SK-MEL-5 (cell line): ENCODE data around the gene GMEB2. TPM values are rescaled to one million over a fixed set of nuclear protein-coding genes. Genes with fewer than 3 reads are reported as not detected.
A peak's percentile ranks its signal among the peaks of the same experiment; 100 is the strongest.
"Not testable (repeated sequence)": the region's sequence is repeated elsewhere in the genome, so short reads cannot be mapped to it uniquely, and the experiment has no call there.

Experiments
- DNase-seq: peaks from one replicate; pipeline ENCODE4 v3.0.0-alpha.2; 2016; ENCODE audit warnings: low read depth, low spot score
- in situ Hi-C: cut with HindIII; loops from 2 replicates; pipeline ENCODE4 v1.10.0; 2016; ENCODE audit warnings: low sequenced_read_pairs, high pct_unique_total_duplicates, low pct_unique_long_range_greater_than_20kb
- polyA plus RNA-seq, 2 experiments: library from polyadenylated mRNA; depleted of rRNA; stranded (reverse); fragments of >200 nt; gene quantifications; 2 replicates each; pipeline ENCODE4 v1.2.3, GENCODE V29; 2015
- total RNA-seq: library from RNA; depleted of rRNA; stranded (reverse); fragments of >200 nt; shearing (Covaris generic); gene quantifications from 2 replicates; pipeline ENCODE4 v1.2.3, GENCODE V29; 2014; rRNA removed

The GMEB2 gene, protein sequence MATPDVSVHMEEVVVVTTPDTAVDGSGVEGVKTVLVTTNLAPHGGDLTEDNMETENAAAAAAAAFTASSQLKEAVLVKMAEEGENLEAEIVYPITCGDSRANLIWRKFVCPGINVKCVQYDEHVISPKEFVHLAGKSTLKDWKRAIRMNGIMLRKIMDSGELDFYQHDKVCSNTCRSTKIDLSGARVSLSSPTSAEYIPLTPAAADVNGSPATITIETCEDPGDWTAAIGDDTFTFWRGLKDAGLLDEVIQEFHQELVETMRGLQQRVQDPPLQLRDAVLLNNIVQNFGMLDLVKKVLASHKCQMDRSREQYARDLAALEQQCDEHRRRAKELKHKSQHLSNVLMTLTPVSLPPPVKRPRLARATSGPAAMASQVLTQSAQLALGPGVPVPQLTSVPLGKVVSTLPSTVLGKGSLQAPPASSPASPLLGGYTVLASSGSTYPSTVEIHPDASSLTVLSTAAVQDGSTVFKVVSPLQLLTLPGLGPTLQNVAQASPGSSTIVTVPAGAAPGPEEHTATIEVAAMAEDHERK
- total RNA-seq: 8.5 and 10.5 TPM in 2 replicates
- polyA plus RNA-seq (2015; cell fraction: cytosol; rRNA removed): 14.8 and 22.5 TPM in 2 replicates
- polyA plus RNA-seq (2015; cell fraction: nucleus; rRNA removed): 17.0 and 24.3 TPM in 2 replicates

DNA sequence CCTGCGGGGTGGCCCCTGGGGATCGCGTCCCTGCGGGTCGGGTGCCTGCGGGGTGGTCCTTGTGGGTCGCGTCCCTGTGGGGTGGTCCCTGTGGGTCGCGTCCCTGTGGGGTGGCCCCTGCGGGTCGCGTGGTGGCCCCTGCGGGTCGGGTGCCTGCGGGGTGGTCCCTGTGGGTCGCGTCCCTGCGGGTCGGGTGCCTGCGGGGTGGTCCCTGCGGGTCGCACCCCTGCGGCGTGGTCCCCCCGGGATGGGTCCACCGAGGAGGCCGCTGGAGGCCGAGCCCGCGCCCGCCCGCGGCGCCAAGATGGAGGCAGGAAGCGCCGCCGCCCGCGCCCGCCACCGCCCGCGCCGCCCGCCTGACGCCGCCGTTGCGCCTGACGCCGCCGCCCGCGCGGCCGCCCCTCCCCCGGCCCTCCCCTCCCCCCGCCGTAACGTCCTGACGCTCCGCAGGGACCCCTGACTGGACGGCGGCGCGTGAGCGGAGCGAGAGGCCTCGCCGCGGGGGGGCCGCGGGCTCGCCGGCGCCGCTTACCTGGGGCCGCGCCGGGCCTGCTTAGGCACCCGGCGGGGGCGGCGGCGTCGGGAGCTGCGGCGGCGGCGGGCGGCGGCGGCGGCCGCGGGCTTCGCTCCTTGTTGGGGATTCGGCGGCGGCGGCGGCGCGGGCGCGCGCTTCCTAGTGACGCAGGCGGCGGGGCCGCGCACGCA, at the start of gene GMEB2:
Gene GMEB2, minus strand, starts transcription at position 678 of the 705 bp plus-strand sequence. CDS start 7,704 bp downstream, outside the sequence.
- peak; percentile 77 for DNase-seq
- in situ Hi-C loops: no loop called here

DNA sequence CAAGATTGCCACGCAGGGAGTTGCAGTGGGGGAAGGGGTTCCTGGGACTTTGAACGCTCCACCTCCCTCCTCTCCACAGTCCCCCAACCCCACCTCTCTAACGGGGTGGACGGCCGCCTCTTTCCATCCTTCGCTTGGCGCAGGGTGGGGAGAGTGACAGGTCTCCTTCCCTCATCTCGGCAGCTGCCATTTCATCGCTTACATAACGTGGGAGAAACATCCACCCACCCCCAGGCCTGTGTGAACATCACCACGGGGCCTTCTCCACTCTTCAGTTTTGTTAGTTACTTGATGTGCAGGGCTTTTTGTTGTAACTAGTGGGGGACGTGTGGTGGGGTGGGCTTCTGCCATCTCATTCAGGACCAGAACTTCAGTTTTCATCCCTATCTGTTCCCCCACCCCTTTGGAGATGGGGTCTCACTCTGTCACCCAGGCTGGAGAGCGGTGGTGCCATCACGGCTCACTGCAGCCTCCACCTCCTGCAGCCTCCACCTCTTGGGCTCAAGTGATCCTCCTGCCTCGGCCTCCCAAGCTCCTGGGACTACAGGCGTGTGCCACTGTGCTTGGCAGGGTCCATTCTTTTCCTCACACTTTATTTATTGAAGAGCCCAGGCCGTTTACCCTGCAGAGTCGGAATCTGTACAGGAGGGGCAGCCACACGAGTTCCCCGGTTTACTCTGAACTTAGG, 48.9 kb upstream of the GMEB2 start:
- no peak for DNase-seq
- in situ Hi-C loops: no loop called here

DNA sequence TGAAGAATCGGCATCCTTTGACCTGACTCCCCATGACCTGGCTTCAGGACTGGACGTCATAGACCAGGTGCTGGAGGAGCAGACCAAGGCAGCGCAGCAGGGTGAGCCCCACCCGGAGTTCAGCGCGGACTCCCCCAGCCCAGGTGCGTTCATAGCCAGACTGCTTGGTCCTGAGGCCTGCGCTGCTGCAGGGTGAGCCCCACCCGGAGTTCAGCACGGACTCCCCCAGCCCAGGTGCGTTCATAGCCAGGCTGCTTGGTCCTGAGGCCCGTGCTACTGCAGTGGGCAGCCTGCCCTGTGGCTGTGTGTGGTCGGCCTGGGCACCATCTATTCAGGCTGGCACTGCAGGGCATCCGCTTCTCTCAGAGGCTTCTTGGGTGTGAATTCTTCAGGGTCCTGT, 47.0 kb upstream of the GMEB2 start:
- in situ Hi-C loops: no loop called here
- DNase-seq: no peak

DNA sequence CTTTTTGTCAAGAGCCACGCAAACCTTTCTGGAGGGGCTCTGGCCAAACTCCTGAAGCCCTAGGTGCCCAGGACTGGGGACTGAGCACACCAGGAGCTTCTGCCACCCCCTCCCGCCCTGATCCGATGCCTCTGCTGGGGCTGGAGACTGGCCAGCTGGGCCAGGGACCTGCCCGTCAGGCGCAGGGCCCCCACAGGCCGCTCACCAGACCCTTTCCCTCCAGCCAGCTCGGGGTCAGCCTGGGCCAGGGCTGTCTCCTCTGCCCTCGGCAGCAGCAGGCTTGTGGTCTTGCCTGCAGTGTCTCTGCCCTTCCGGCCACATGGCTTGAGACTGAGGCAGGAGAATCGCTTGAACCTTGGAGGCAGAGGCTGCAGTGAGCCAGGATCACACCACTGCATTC, 45.8 kb upstream of the GMEB2 start:
- in situ Hi-C loops: no loop called here
- no peak for DNase-seq

DNA sequence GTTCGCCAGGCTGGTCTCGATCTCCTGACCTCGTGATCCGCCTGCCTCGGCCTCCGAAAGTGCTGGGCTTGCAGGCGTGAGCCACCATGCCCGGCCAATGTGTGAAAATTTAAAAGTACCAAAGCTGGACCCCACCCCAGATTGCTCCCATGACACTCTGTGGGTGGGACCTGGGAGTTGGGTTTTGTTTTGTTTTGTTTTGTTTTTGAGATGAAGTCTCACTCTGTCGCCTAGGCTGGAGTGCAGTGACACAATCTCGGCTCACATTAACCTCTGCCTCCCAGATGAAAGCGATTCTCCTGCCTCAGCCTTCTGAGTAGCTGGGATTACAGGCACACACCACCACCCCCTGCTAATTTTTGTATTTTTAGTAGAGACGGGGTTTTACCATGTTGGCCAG, 44.8 kb upstream of the GMEB2 start:
- DNase-seq, in situ Hi-C loops: not testable (repeated sequence)

DNA sequence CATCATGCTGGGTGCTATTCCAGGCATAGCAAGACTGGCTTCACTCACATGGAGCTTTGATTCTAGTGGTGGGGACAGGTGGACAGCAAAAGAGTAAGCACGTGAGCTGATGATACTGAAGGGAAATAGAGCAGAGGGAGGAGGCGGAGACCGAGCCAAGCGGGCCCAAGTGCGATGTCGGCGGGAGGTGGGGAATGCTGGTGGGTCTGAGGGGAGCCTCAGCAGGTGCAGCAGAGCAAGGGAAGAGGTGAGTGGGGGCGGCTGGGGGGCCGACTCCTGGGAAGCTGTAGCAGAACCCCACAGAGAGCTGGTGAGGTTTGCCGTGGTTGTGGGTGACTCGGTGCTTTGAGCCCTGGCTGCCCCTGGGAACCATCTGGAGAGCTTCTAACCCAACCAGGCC, 41.5 kb upstream of the GMEB2 start:
- in situ Hi-C loops: no loop called here

DNA sequence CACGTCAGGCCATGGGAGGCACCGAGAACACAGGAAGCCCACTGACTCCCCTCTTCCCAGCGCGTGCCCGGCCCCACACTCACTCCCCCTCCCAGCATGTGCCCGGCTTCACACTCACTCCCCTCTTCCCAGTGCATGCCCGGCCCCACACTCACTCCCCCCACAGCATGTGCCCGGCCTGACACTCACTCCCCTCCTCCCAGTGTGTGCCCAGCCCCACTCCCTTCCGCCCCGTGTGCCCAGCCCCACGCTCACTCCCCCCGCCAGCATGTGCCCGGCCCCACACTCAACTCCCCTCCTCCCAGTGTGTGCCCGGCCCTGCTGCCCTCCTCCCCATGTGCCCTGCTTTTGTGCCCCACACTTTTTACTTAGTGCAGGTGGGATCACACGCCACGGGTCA, 41.0 kb upstream of the GMEB2 start:
- in situ Hi-C loops: no loop called here
- no peak for DNase-seq

More for the DNA sequence above, 41.5 kb upstream of the GMEB2 start:
- DNase-seq: no peak

DNA sequence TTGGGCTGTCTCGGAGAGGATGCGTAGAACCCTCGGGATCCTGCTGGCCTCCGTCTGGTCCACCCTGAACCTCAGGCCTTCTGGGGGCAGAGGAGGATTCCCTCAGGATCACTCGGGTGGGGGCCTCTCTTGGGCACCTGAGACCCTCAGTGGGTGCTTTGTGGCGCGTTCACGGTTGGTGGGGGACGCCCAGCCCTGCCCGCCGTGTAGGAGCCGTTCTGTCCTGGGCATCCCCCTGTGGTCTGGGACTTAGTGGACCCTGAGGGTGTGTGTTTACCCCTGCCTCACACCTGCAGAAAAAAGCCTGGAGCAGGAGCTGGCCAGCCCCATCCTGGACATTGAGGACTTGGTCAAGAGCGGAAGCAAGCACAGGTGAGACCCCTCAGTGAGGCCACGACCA, 38.8 kb upstream of the GMEB2 start:
- no peak for DNase-seq
- in situ Hi-C loops: no loop called here

DNA sequence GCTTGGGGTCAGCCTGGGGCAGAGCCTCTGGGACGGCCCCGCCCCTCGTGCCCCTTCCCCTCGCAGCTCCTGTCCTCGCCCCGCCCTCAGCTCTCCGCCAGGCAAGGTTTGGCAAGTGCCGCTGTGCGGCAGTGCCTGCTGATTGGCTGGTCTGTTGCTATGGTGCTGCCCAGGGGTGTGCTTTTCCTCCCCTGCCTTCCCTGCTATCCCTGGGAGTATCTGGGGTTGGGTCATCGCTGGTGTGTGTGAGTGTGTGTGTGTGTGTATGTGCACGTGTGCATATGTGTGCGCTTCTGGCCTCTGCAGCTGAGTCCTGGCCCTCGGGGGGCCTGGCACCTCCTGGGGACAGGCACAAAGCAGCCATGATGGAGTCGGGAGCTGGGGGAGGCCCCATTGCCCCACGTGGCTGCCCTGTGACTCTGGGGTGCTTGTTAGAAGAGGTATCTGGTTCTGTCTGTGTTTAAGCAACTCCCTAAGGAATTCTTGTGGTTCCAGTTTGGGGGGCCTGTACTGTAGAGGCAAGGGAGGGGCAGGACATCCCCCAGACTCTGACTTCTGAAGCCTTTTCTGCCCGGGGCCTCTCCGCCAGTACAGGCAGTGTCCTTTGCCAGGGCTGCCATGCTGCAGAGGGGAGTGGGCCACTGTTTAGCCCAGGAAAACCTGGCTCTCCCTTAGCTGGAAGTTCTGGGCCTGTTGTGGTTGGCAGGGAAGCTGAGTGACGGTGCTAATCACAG, 38.1 kb upstream of the GMEB2 start:
- in situ Hi-C loops: no loop called here

DNA sequence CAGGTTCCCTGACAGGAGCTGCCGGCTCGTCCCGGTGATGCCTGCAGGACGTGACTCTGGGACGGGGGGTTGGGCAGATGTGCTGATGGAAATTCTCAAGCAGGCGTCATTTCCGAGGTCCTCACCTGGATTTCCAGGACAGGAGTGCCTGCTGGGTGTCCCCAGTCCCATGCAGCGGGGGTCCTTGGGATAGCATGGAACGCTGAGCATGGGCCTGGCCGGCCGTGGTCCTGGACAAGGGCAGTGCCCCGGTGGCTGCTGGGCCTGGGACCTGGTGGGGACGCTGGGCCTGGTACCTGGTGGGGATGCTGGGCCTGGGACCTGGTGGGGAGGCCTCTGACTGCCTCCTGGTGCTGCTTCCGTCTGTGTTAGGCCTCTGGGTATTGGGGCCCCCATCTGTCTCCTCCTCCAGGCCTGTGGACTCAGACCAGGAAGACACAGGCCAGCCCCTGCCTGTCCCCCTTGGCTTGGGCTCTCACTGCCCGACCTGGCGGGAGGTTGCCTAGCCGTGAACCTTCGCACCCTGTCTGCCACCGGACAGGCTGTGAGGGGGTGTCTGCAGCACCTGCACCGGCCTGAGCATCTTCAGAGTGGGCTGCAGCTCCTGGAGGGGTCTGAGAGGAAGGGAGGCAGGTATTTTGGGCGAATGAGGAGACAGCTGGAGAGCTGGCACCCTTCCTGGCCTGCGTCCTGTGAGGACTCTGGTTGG, 37.4 kb upstream of the GMEB2 start:
- in situ Hi-C loops: no loop called here
- no peak for DNase-seq

More for the DNA sequence above, 38.1 kb upstream of the GMEB2 start:
- no peak for DNase-seq

DNA sequence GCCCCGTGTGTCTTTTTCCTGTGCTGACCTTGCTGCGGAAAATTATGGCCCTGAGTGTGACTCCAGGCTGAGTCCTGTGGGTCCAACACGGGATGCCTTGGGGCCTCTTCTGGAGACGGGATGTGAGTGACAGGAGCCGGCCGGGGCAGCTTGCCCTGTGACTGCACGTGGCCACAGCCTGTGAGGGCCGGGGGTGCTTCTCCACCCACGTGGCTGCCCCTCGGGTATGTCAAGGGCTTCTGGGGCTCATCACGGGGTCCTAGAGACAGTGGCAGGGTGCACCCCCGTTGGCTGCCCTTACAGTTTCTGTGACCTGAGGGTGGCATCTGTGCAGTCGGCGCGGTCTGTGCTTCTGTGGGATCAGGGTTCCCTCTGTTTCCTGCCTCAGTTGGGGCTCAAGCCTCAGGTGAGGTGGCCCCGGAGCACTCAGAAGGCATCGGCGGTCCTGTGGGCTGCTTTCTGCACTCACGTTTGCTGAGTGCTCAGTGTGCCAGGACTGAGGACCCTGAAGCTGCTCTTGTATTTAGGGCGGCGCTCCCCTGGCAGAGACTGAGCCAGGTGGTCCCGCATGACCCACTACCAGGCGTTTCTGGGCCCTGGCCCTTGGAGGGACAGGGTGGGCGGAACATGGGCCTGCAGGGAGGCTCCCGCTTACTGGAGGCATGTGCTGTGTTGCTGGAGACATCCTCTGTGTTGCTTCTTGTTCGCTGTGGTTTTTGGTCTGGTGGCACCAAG, 36.6 kb upstream of the GMEB2 start:
- no peak for DNase-seq
- in situ Hi-C loops: no loop called here

DNA sequence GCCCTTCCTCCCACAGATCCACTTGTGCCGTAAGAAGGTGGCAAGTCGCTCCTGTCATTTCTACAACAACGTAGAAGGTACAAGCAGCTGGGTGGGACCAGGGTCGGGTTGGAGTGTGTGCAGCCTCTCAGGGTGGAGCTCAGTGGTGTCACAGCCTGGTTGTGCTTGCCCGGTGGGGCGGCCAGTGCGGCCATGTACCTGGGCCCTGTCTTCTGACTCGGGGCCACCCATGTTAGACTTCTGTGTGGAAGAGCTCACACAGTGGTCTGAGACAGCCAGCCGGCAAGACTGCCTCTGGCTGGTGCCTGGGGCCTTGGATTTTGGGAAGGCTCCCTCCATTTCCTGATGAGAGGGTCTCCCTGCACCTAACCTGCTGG, 35.9 kb upstream of the GMEB2 start:
- in situ Hi-C loops: no loop called here
- no peak for DNase-seq

DNA sequence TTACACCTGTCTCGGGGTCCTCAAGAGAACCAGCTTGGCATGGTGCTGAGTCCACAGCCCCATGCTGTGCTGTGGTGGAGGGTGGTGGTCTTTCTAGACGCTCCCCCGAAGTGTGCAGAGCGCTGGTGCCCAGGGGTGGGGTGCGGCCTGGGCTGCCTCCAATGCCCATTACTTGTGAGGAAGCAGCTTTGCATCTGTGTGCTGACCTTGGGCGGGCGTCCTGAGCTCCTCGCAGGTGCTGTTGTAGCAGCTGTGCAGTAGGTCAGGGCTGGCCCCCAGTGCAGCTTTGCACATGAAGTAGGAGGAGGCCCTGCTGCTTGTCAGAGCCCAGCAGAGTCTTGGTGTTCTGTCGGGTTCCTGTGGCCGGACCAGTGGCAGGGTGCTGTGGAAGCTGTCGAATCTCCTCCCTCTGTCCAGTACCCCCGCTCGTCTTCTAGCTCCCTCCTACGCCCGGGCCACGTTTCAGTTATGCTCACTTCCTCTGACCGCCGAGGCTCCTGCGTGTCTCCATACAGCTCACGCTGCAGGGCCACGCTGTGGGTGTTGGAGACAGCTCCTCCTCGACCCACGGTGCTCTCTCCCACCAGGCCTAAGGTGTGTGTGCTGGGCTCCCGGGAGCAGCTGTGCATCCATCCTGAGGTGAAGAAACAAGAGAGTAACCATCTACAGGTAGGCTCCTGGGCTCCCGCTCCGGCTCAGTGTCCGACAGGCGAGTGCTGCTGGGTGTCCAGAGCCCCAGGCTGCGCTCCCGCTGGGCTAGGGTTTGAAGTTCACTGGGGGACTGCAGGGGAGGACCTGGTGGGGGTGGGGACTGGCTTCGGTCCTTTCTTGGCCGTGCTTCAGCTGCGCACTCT, 35.3 kb upstream of the GMEB2 start:
- in situ Hi-C loops: no loop called here
- no peak for DNase-seq

DNA sequence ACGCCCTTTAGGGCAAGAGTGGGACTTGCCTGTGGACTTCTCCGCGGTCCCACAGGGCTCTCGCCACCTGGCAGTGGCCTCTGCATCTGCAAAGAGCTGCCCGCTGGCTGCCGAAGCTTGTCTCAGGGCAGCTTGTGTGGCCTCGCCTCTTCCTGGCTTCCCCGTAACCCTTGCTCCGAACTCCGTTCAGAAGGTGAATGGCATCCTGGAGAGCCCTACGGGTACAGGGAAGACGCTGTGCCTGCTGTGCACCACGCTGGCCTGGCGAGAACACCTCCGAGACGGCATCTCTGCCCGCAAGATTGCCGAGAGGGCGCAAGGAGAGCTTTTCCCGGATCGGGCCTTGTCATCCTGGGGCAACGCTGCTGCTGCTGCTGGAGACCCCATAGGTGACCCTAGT, 34.2 kb upstream of the GMEB2 start:
- in situ Hi-C loops: no loop called here
- DNase-seq: no peak

DNA sequence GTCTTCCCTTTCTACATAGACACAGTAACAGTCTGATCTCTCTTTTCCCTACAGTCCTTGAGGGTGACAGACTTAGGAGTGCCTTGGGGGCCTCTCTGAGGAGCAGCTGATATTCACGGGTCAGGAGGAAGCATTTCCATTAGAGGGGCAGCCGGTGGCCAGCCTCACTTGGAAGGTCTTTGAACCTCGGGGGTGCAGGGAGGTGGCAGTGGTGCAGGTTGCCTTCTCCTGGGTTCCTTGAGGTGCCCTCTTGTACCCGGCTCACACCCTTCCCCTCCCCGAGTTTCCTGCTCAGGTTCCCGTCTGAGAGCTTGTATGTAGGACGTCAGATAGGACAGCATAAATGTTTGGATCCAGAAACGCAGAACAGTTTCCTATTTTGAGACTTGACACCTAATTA, 33.7 kb upstream of the GMEB2 start:
- in situ Hi-C loops: no loop called here
- DNase-seq: no peak
